ENCODE measurements around the gene RGS9.
"Not testable (repeated sequence)": the region's sequence is repeated elsewhere in the genome, so short reads cannot be mapped to it uniquely, and the experiment has no call there.

RGS9 gene

DNA sequence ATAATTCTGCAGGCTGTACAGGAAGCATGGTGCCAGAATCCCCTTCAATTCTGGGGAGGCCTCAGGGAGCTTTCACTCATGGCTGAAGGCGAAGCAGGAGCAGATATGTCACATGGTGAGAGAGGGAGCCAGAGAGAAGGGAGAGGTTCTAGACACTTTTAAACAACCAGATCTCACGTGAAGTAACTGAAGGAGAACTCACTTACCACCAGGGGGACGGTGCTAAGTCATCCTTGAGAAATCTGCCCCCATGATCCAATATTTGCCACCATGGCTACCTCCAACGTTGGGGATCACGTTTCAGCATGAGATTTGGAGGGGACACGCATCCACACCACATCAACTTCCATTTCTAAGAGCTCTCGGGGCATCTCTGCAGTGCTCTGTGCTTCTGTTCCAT is 43.2 kb upstream of the RGS9 start:
- TF ChIP-seq EZH2phosphoT487 (conservative IDR thresholded peaks at IDR 0.05; ENCODE audit: low read length) = no peak
- TF ChIP-seq, protein P1, sequence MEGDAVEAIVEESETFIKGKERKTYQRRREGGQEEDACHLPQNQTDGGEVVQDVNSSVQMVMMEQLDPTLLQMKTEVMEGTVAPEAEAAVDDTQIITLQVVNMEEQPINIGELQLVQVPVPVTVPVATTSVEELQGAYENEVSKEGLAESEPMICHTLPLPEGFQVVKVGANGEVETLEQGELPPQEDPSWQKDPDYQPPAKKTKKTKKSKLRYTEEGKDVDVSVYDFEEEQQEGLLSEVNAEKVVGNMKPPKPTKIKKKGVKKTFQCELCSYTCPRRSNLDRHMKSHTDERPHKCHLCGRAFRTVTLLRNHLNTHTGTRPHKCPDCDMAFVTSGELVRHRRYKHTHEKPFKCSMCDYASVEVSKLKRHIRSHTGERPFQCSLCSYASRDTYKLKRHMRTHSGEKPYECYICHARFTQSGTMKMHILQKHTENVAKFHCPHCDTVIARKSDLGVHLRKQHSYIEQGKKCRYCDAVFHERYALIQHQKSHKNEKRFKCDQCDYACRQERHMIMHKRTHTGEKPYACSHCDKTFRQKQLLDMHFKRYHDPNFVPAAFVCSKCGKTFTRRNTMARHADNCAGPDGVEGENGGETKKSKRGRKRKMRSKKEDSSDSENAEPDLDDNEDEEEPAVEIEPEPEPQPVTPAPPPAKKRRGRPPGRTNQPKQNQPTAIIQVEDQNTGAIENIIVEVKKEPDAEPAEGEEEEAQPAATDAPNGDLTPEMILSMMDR (IDR thresholded peaks at IDR 0.05; ENCODE audit: insufficient read depth, low read length, poor library complexity, severe bottlenecking) = no peak
- no peaks in the 10 kb centered on the region for H4K20me1 ChIP-seq (ENCODE audit: low read depth, low read length)
- H3K36me3 ChIP-seq (ENCODE audit: low read length) = no peaks in the 10 kb centered on the region
- peaks cover 1% of the 10 kb centered on the region; the same call in 1 of the 2 replicates for H3F3A ChIP-seq (ENCODE audit: insufficient read depth)
- H3K9ac ChIP-seq (ENCODE audit: low read length) = no peak overlapping the region
- no peak overlapping the region for H3K27ac ChIP-seq (ENCODE audit: low read depth, low read length)
- H3K9me3 ChIP-seq (ENCODE audit: insufficient read depth, low read length) = no peaks in the 10 kb centered on the region
- H3K4me3 ChIP-seq (ENCODE audit: insufficient read depth, low read length, poor library complexity, severe bottlenecking) = no peak overlapping the region
- H2AFZ ChIP-seq (ENCODE audit: low read depth, low read length, severe bottlenecking) = no peak overlapping the region
- H3K79me2 ChIP-seq (ENCODE audit: insufficient read depth, low read length) = no peaks in the 10 kb centered on the region
- no peaks in the 10 kb centered on the region for H3K9me2 ChIP-seq (replicated peaks; ENCODE audit: insufficient read depth, low read length)
- no peak overlapping the region for H3K4me2 ChIP-seq (ENCODE audit: low read depth, low read length, poor library complexity, severe bottlenecking)
- no peaks in the 10 kb centered on the region for H3K27me3 ChIP-seq (ENCODE audit: low read length)

DNA sequence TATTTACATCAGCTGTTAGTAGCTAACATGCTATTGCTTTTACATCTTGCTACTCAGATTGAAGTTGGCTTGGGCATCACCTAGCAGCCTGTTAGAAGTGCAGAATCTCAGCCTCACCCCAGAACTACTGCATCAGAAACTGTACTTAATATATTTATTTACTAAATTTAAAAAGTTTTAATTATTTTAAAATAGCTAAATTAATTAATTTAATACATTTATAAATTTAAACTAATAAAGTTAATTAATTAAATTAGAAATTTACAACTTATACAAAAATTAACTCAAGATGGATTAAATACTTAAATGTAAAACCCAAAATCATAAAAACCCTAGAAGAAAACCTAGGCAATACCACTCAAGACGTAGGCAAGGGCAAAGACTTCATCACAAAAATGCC is 41.7 kb upstream of the RGS9 start:
- H3F3A ChIP-seq (ENCODE audit: insufficient read depth) = peaks cover 12% of the 10 kb centered on the region; the same call in 1 of the 2 replicates
- no peaks in the 10 kb centered on the region for H3K9me3 ChIP-seq (ENCODE audit: insufficient read depth, low read length)
- no peak overlapping the region for H3K4me3 ChIP-seq (ENCODE audit: insufficient read depth, low read length, poor library complexity, severe bottlenecking)
- H3K4me2 ChIP-seq (ENCODE audit: low read depth, low read length, poor library complexity, severe bottlenecking) = no peak overlapping the region
- H2AFZ ChIP-seq (ENCODE audit: low read depth, low read length, severe bottlenecking) = no peak overlapping the region
- no peaks in the 10 kb centered on the region for H3K36me3 ChIP-seq (ENCODE audit: low read length)
- H3K27me3 ChIP-seq (ENCODE audit: low read length) = no peaks in the 10 kb centered on the region
- H3K9ac ChIP-seq (ENCODE audit: low read length) = no peak overlapping the region
- no peaks in the 10 kb centered on the region for H3K79me2 ChIP-seq (ENCODE audit: insufficient read depth, low read length)
- H3K27ac ChIP-seq (ENCODE audit: low read depth, low read length) = no peak overlapping the region
- TF ChIP-seq, protein P1 (IDR thresholded peaks at IDR 0.05; ENCODE audit: insufficient read depth, low read length, poor library complexity, severe bottlenecking) = no peak
- TF ChIP-seq EZH2phosphoT487 (conservative IDR thresholded peaks at IDR 0.05; ENCODE audit: low read length) = no peak
- no peaks in the 10 kb centered on the region for H4K20me1 ChIP-seq (ENCODE audit: low read depth, low read length)
- no peaks in the 10 kb centered on the region for H3K9me2 ChIP-seq (replicated peaks; ENCODE audit: insufficient read depth, low read length)

DNA sequence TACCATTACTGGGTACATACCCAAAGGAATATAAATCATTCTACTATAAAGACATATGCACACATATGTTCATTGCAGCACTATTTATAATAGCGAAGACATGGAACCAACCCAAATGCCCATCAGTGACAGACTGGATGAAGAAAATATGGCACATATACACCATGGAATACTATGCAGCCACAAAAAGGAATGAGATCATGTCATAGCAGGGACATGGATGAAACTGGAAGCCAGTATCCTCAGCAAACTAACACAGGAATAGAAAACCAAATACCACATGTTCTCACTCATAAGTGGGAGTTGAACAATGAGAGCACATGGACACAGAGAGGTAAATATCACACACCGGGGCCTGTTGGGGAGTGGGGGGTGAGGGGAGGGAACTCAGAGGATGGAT is 40.8 kb upstream of the RGS9 start:
- H3K9me2 ChIP-seq (replicated peaks; ENCODE audit: insufficient read depth, low read length); H3K79me2 ChIP-seq (ENCODE audit: insufficient read depth, low read length); H3K4me3 ChIP-seq (ENCODE audit: insufficient read depth, low read length, poor library complexity, severe bottlenecking); H3K9me3 ChIP-seq (ENCODE audit: insufficient read depth, low read length); H3K4me2 ChIP-seq (ENCODE audit: low read depth, low read length, poor library complexity, severe bottlenecking); H4K20me1 ChIP-seq (ENCODE audit: low read depth, low read length); H3K27me3 ChIP-seq (ENCODE audit: low read length); H3K9ac ChIP-seq (ENCODE audit: low read length); H3K27ac ChIP-seq (ENCODE audit: low read depth, low read length); H3K36me3 ChIP-seq (ENCODE audit: low read length); H2AFZ ChIP-seq (ENCODE audit: low read depth, low read length, severe bottlenecking): not testable (repeated sequence)
- H3F3A ChIP-seq (ENCODE audit: insufficient read depth) = peaks cover 12% of the 10 kb centered on the region; the same call in 1 of the 2 replicates

GRCh38 chr17:65097110-65097509 is 40.1 kb upstream of the RGS9 start:
- Histone ChIP-seq H3K4me2 (ENCODE audit: low read depth, low read length, poor library complexity, severe bottlenecking) (no peak overlapping the region), H3K4me3 (ENCODE audit: insufficient read depth, low read length, poor library complexity, severe bottlenecking) (no peak overlapping the region), H2AFZ (ENCODE audit: low read depth, low read length, severe bottlenecking) (no peak overlapping the region), H3F3A (ENCODE audit: insufficient read depth) (peaks cover 12% of the 10 kb centered on the region), H3K9me2 (replicated peaks; ENCODE audit: insufficient read depth, low read length) (no peaks in the 10 kb centered on the region), H4K20me1 (ENCODE audit: low read depth, low read length) (no peaks in the 10 kb centered on the region), H3K9me3 (ENCODE audit: insufficient read depth, low read length) (no peaks in the 10 kb centered on the region), H3K79me2 (ENCODE audit: insufficient read depth, low read length) (peaks cover 14% of the 10 kb centered on the region), H3K9ac (ENCODE audit: low read length) (no peak overlapping the region), H3K27ac (ENCODE audit: low read depth, low read length) (no peak overlapping the region), H3K36me3 (ENCODE audit: low read length) (no peaks in the 10 kb centered on the region), H3K27me3 (ENCODE audit: low read length) (no peaks in the 10 kb centered on the region)
- no peak for TF ChIP-seq EZH2phosphoT487 (conservative IDR thresholded peaks at IDR 0.05; ENCODE audit: low read length)
- TF ChIP-seq, protein P1 (IDR thresholded peaks at IDR 0.05; ENCODE audit: insufficient read depth, low read length, poor library complexity, severe bottlenecking) = no peak

All from SU-DHL-6 (cell line).